HEK293T (cell line): ENCODE measurements around the gene KRT15.

Experiments
- ARNT ChIP-seq: fragments of 450-650 bp; IDR thresholded peaks from 2 replicates; pipeline ENCODE4 v1.6.1; 2017; ENCODE audit warnings: mild to moderate bottlenecking
- BHLHE40 ChIP-seq: fragments of 450-650 bp; IDR thresholded peaks from 2 replicates; pipeline ENCODE4 v1.6.1; 2016; ENCODE audit warnings: mild to moderate bottlenecking, moderate library complexity, borderline replicate concordance
- ELF4 ChIP-seq: fragments of 450-650 bp; IDR thresholded peaks from 2 replicates; pipeline ENCODE4 v1.6.1; 2017; ENCODE audit warnings: antibody characterized with exemption
- FOXA1 ChIP-seq: fragments of 450-650 bp; IDR thresholded peaks from 2 replicates; pipeline ENCODE4 v1.6.1; 2016; ENCODE audit warnings: mild to moderate bottlenecking
- FOXK2 ChIP-seq: fragments of 450-650 bp; IDR thresholded peaks from 2 replicates; pipeline ENCODE4 v1.6.1; 2016; ENCODE audit warnings: mild to moderate bottlenecking
- L3MBTL2 ChIP-seq: fragments of 450-650 bp; conservative IDR thresholded peaks from 2 replicates; pipeline ENCODE4 v1.6.1; 2016; ENCODE audit warnings: mild to moderate bottlenecking
- NFRKB ChIP-seq: fragments of 450-650 bp; IDR thresholded peaks from 2 replicates; pipeline ENCODE4 v1.6.1; 2016; ENCODE audit warnings: mild to moderate bottlenecking, moderate library complexity
- SP1 ChIP-seq: fragments of 450-650 bp; IDR thresholded peaks from 2 replicates; pipeline ENCODE4 v1.6.1; 2017
- SUZ12 ChIP-seq: fragments of 450-650 bp; IDR thresholded peaks from 2 replicates; pipeline ENCODE4 v1.6.1; 2016; ENCODE audit warnings: mild to moderate bottlenecking
- TARDBP ChIP-seq: fragments of 450-650 bp; IDR thresholded peaks from 2 replicates; pipeline ENCODE4 v1.6.1; 2016
- ZNF384 ChIP-seq: fragments of 450-650 bp; IDR thresholded peaks from 2 replicates; pipeline ENCODE4 v1.6.1; 2016

GRCh38 chr17:41534899-41535546, 16.3 kb upstream of the KRT15 start:
- TF ChIP-seq SUZ12 (no peak), ZNF384 (no peak), SP1 (no peak), FOXK2 (no peak), BHLHE40 (no peak), FOXA1 (no peak), ELF4 (no peak), ARNT (no peak), TARDBP (no peak), NFRKB (no peak), L3MBTL2 (no peak)
